Activated CD4-positive, CD25-positive, alpha-beta regulatory T cell treated with anti-CD3 and anti-CD28 coated beads, Interleukin-2, amount 50 U/mL, for 24 hours (primary cell): ENCODE measurements around the gene DYNC1H1.

ENCODE experiments used
- ATAC-seq, 2 donors: fragments of 150-1000 bp; cut with Tn5 transposase; one replicate each; pipeline ENCODE4 v1.10.0; 2021; ENCODE audit warnings: mild to moderate bottlenecking in 1 of 2, moderate library complexity in 1 of 2

Gene DYNC1H1

DNA sequence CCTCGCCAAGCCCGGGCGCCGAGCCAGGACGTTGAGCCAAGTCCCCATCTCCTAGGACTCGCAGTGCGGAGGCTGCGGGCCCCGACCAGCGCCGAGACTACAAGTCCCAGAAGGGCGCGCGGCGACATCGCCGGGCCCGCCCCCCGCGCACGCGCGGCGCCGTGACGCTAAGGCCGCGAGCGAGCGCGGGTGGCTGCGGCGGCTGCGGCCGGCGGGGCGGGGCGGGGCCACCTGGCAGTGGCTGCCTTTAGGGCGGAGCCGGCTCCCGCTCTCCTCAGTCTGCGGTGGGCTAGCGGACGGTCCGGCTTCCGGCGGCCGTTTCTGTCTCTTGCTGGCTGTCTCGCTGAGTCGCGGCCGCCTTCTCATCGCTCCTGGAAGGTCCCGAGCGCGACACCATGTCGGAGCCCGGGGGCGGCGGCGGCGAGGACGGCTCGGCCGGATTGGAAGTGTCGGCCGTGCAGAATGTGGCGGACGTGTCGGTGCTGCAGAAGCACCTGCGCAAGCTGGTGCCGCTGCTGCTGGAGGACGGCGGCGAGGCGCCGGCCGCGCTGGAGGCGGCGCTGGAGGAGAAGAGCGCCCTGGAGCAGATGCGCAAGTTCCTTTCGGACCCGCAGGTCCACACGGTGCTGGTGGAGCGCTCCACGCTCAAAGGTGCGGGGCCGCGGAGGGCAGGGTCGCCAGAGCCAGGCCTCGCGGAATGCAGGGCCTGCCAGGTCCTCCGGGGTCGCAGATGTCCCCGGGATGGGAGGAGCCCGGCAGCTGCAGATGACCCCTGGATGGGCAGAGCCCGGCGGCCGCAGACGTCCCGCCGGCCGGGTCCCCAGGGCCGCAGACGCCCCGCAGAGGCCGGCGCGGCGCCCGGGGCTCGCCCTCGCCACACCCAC, at the start of gene DYNC1H1:
Gene DYNC1H1 (plus strand): TSS at position 277 of the 884 bp plus-strand sequence. CDS start 119 bp downstream, at position 396.
- peak; percentile 89 to 90 for ATAC-seq

DNA sequence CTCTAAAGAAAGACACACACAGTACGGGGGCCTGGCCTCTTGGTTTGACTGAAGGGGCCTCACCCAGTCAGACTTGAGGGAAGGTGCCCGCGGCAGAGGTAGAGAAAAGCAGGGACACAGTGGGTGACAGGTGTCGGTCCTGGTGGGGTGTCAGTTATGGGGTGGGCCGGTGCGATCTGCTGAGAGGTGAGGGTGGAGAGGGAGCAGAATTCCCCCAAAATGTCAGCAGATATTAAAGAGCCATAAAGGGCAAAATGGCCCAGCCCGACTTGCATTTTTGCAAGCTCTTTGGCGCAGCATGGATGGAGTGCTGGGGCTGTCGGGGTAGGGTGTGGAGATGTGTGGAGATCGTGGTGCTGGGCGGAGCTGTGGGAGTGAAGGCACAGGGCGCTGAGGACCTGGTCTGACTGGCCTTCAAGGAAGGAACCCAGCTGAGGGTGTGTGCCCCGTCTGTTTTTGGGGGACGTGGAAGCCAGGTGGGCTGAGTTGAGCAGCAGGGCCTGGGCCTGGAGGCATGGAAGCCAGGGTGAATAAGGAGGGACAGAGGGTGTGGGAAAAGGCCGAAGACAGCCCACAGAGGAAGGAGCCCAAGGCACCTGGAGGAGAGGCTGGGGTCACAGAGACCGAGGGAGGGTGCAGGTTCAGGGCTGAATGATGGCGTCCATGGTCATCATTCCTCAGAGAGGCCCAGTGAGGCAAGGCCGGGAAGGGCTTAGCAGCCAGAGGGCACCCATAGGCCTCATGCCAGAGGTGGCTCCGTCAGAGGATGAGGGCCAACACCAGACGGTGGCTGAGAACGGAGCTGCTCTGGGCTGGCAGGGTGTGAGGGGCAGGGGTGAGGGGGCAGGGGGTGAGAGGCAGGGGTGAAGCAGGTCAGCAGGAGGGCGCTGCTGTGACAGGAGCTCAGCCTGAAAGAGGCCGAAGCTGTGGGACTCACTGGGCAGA, 48.2 kb upstream of the DYNC1H1 start:
- ATAC-seq = no peak

GRCh38 chr14:101916816-101917412, 47.5 kb upstream of the DYNC1H1 start:
- ATAC-seq = no peak

DNA sequence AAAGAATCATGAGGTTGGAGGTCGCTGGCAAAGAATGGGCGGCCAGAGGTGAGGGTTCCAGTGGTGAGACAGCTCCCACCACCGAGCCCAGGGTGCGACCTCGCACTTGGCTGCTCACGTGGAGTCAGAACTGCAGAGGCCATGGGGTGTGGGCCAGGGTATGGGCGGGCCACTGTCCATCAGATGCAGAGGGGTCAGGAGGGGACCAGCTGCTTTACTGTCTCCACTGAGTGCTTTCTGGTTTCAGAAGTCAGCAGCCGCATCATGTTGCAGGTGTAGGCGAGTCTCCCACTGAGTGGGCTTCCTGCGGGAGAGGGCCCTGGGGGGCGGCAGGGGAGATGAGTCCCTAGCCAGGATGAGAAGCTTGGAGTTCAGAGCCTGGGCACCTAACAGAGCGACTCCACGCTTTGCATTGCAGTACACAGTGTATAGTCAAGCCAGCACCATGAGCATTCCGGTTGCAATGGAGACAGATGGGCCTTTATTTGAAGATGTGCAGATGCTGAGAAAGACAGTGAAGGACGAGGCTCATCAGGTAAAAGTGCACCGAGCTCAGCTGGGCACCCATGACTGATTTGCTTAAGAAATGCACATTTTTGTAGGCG, 46.9 kb upstream of the DYNC1H1 start:
- ATAC-seq = no peak

- ATAC-seq = no peak
Observed at GRCh38 chr14:101918065-101918989, 46.0 kb upstream of the DYNC1H1 start.

GRCh38 chr14:101920271-101920670, 44.1 kb upstream of the DYNC1H1 start:
- no peak for ATAC-seq

DNA sequence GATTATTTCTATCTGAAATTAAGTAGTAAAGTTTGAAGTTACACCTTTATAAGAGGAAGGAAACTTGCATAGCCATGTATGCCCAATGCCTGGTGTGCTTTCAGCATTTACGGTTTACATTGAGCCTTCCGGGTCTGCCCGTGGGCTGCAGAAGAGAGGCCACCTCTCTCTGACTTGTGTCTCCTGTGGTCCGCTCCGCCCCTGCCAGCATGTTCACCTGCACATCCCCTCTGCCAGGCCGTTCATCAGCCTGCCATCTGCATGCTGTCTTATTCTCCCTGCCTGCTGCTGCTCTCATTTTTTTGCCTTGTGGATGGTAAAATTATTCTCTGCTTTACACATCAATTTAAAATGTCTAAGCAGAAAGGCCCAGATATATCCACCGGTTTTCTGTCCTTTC, 41.5 kb upstream of the DYNC1H1 start:
- ATAC-seq = no peak

DNA sequence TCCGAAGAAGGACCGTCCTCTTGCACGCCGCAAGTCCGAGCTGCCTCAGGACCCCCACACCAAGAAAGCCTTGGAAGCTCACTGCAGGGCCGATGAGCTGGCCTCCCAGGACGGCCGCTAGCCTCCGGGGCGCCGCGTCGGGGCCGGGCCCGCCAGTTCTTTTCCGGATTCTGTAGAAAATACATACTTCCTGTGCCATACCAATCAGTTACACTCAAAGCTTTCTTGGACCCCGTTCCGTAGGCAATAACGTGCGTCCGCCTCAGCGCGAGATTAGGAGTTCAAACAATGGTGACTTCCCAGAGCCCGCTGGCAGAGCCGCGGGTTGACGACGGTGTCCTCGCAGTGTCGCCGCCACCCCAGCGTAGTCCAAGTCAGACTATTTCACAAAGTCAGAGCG, 39.2 kb upstream of the DYNC1H1 start:
- ATAC-seq = no peak

- ATAC-seq = no peak
Observed at GRCh38 chr14:101926085-101926484, 38.3 kb upstream of the DYNC1H1 start.

DNA sequence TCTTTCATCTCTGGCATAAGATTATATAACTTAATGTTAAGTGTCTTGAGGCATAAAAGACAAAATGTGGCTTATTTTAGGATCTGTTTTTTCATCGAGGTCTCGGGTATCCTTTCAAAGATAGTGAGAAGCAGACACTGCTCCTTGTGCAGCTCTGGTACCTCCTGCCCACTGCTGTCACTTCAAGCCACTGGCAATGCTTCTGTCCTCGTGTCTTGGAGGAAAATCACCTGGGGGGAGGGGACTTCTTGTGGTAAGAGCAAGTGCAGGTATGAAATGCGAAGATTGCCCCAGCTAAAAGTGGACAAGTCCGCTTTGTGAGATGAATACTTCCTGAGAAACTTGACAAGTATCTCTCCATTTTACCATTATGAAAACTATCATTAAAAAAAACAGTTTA, 37.8 kb upstream of the DYNC1H1 start:
- ATAC-seq = no peak

- ATAC-seq = no peak
Observed at GRCh38 chr14:101927859-101928258, 36.5 kb upstream of the DYNC1H1 start.

- ATAC-seq = no peak
Observed at GRCh38 chr14:101928415-101928841, 35.9 kb upstream of the DYNC1H1 start.

- no peak for ATAC-seq
Observed at GRCh38 chr14:101929096-101929495, 35.3 kb upstream of the DYNC1H1 start.

GRCh38 chr14:101929946-101930345, 34.4 kb upstream of the DYNC1H1 start:
- no peak for ATAC-seq

DNA sequence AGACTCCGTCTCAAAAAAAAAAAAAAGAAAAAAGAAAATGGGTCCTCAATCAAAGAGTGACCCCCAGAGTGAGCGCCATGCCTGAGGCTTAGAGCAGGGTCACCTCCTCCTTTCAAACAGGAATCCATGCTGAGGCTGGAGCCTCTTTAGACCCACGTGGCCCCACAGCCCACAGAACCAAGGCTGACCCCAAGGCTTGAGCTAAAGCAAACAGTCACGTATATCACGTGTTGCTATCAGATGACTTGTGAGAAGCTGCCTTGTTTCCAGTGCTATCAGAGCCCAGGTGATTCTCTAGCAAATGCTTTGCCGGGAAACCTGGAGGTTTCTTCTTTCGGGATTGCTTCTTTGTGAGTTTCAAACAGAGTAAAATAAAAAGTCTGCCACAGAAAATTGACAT, 31.7 kb upstream of the DYNC1H1 start:
- no peak for ATAC-seq

- ATAC-seq = no peak
Observed at GRCh38 chr14:101933209-101933608, 31.2 kb upstream of the DYNC1H1 start.

- ATAC-seq = no peak
Observed at GRCh38 chr14:101934601-101935150, 29.7 kb upstream of the DYNC1H1 start.

DNA sequence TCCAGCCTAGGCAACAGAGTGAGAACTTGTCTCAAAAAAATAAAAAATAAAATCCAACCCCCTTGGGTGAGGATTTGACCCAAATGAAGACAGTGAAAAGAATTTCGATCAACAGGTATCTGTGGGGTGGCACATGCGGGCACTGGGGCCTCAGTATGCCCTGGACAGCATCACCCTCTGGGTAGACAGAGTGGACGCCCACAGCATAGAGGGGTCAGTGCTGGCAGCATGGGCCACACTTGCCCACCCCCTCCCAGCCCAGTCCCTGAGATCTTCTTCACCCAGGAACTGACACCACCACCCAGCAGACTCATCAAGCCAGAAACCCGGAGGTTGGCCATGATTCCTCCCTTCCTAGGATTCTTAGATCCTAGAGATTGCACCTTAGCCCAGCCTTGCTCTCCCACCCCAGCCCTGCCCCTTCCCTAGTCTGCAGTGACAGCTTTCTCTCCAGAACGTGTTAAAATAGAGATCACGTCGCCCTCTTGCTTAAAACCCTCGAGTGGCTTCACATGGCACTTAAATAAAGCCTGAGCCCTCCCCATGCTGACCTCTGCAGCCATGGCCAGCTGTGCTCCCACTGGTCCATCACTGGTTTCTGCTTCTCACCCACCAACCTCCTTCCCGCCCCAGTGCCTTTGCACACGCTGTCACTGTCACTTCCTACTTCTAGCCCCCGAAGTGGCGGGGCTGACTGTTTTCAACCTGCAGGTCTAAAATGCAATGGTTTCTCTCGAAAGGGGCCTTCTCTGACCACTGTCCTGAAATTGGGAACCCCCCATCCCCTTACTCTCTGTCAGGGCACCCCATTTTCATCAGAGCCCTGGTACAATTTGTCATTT, 26.2 kb upstream of the DYNC1H1 start:
- ATAC-seq = no peak

DNA sequence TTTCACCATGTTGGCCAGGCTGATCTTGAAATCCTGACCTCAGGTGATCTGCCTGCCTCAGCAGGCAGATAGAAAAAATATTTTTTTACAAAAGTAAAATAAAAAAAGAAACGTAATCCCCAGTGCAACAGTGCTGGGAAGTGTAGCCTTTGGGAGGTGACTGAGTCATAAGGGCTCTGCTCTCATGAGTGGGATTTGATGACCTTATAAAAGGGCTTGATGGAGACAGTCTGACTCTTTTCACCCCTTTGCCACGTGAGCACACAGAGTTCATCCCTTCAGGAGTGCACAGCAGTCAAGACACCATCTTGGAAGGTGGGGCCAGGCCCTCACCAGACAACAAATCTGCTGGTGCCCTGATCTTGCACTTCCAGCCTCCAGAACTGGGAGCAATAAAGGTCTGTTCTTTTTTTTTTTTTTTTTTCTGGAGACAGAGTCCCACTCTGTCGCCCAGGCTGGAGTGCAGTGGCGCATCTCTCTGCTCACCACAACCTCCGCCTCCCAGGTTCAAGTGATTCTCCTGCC, 24.7 kb upstream of the DYNC1H1 start:
- ATAC-seq = no peak

DNA sequence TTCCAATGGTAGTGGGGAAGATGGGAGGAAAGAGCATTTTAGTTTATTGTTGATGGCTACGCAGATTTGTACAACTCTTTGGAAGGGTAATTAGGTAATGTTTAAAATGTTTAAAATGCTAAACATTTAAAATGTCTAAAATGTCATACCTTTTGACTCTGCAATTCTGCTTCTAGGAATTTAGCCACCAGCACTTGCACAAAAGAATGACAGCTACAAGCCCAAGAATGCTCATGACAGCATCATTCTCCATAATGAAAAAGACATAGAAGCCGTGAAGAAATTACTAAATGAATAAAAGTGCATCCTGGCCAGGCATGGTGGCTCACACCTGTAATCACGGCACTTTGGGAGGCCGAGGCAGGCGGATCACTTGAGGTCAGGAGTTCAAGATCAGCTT, 19.9 kb upstream of the DYNC1H1 start:
- no peak for ATAC-seq
